GM06990 (cell line): ENCODE measurements around the gene MSS51.

Source experiments
- DNase-seq: peaks from one replicate; pipeline ENCODE4 v3.0.0-alpha.2; 2011; ENCODE audit not compliant: insufficient read length; ENCODE audit errors: extremely low read depth
- H3K27me3 ChIP-seq: replicated peaks from 2 replicates; pipeline ENCODE4 v1.6.0; 2011; ENCODE audit warnings: low read length; ENCODE audit not compliant: control insufficient read depth, insufficient read depth
- H3K36me3 ChIP-seq: 2 replicates; pipeline ENCODE4 v1.5.1; 2011; ENCODE audit warnings: low read length; ENCODE audit not compliant: control insufficient read depth, insufficient read depth
- H3K4me3 ChIP-seq: replicated peaks from 2 replicates; pipeline ENCODE4 v1.5.1; 2011; ENCODE audit warnings: low read depth, mild to moderate bottlenecking, control low read depth, low read length
- TF ChIP-seq, protein P1 (sequence below): IDR thresholded peaks from 2 replicates; pipeline ENCODE4 v1.5.1; 2011; ENCODE audit warnings: low read length, control low read depth, mild to moderate bottlenecking, inconsistent platforms; ENCODE audit not compliant: insufficient read depth, poor library complexity, severe bottlenecking

The MSS51 gene

GRCh38 chr10:73465978-73466726 lies 32.8 kb upstream of the MSS51 start:
- no peaks in the 10 kb centered on the region; the same call in 1 of the 2 replicates for H3K36me3 ChIP-seq
- no peaks in the 10 kb centered on the region for H3K27me3 ChIP-seq
- H3K4me3 ChIP-seq = no peak overlapping the region
- no peak for DNase-seq
- TF ChIP-seq, protein P1, sequence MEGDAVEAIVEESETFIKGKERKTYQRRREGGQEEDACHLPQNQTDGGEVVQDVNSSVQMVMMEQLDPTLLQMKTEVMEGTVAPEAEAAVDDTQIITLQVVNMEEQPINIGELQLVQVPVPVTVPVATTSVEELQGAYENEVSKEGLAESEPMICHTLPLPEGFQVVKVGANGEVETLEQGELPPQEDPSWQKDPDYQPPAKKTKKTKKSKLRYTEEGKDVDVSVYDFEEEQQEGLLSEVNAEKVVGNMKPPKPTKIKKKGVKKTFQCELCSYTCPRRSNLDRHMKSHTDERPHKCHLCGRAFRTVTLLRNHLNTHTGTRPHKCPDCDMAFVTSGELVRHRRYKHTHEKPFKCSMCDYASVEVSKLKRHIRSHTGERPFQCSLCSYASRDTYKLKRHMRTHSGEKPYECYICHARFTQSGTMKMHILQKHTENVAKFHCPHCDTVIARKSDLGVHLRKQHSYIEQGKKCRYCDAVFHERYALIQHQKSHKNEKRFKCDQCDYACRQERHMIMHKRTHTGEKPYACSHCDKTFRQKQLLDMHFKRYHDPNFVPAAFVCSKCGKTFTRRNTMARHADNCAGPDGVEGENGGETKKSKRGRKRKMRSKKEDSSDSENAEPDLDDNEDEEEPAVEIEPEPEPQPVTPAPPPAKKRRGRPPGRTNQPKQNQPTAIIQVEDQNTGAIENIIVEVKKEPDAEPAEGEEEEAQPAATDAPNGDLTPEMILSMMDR = no peak

GRCh38 chr10:73460897-73461296 lies 27.5 kb upstream of the MSS51 start:
- no peaks in the 10 kb centered on the region; the same call in none of the 2 replicates for H3K36me3 ChIP-seq
- no peaks in the 10 kb centered on the region for H3K27me3 ChIP-seq
- DNase-seq = no peak
- TF ChIP-seq, protein P1 = no peak
- H3K4me3 ChIP-seq = no peak overlapping the region

- no peaks in the 10 kb centered on the region; the same call in none of the 2 replicates for H3K36me3 ChIP-seq
- TF ChIP-seq, protein P1 = no peak
- DNase-seq = no peak
- no peak overlapping the region for H3K4me3 ChIP-seq
- H3K27me3 ChIP-seq = no peaks in the 10 kb centered on the region
These were observed 26.4 kb upstream of the MSS51 start for GRCh38 chr10:73459683-73460314.

DNA sequence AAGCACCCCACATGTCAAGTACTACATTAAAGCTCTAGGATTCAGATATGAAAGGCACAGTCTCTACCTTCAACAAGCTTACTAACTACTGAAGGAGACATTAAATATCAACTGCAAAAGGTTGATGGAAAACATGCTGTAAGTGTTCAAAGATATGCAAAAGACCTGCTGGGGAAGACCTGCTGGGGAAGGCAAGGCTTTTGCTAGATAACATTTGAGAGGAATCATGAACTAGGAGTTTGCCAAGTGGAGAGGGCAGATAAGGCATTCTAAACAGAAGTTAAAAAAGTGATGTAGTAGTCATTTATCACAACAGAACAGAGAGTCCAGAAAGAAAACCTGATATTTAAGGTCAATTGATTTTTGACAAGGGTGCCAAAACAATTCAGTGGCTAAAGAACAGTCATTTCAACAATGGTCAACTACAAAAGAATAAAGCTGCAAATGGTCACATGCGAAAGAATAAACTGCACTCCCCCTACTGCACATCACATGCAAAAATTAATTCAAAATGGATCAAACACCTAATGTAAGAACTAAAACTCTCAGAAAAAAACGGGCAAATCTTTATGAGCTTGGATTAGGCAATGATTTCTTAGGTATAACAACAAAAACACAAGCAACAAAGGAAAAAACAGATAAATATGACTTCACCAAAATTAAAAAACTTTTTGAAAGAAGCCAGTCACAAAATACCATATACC lies 23.0 kb upstream of the MSS51 start:
- Histone ChIP-seq H3K36me3 (no peaks in the 10 kb centered on the region; the same call in none of the 2 replicates), H3K4me3 (no peak overlapping the region), H3K27me3 (no peaks in the 10 kb centered on the region)
- TF ChIP-seq, protein P1 = no peak
- no peak for DNase-seq

DNA sequence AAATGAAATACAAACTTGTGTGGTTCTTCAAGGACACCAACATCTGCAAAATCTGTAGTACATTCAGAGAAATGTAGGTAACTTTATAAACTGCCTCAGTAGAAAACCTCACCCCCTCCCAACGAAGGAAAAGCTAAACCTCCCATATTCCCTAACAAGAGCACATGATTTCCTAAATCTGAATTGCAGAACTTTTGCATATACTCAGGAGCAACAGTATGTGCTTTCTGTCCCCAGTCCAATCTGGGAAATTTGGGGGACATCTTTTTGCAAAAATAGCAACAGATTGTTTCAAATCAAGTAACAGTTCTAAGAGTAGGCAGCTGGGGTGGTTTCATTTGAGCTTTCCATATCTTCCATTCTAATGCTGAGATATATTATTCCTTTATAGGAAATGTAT lies 15.8 kb upstream of the MSS51 start:
- DNase-seq = no peak
- Histone ChIP-seq H3K4me3 (no peak overlapping the region), H3K27me3 (no peaks in the 10 kb centered on the region), H3K36me3 (peaks cover 1% of the 10 kb centered on the region; the same call in 1 of the 2 replicates)
- TF ChIP-seq, protein P1 = no peak
